ENCODE results near the gene LAPTM5.
A peak's percentile ranks its signal among the peaks of the same experiment; 100 is the strongest.

Gene LAPTM5

DNA sequence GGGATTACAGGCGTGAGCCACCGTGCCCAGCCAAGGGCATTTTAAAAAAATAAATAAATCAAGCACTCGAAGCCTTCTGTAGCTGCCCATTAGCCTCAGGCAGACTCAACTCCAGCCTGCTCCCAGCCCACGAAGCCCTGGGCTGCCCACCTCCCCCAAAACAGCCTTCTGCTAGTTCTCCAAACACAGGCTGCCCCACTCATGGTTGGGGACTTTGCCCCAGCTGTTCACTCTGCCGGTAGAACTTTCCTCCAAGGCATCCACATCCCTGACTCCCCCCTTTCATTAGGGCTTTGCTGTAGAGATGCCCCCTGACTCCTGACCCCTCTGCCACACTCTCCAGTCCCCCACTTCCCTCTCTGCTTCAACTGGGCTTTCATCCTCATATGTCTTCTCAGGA, 29.7 kb upstream of the LAPTM5 start:
- no peak for DNase-seq (ENCODE audit: low spot score)

- DNase-seq (ENCODE audit: low spot score): peak; percentile 79
Measured at GRCh38 chr1:30786264-30786991, 28.9 kb upstream of the LAPTM5 start.

GRCh38 chr1:30785714-30786113, 28.1 kb upstream of the LAPTM5 start:
- no peak for DNase-seq (ENCODE audit: low spot score)

DNA sequence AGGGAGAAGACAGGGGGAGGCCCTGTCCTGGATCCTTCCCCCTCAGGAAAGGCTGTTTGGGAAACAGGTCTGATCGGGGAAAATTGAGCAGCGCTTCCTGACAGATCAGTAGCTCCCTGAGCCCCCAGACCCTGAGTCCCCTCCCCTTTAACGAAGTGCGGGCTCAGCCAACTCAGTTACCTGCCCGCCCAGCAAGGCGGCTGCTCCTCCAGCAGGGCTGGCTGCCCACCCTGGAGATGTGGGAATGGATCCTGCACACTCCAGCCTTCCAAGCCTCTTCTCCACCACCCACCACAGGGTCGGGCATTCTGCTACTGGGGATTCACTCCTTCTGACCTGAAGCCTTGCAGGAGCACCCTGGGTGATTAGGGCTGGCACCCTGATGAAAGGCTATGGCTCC, 27.6 kb upstream of the LAPTM5 start:
- DNase-seq (ENCODE audit: low spot score): no peak

GRCh38 chr1:30783256-30783915, 25.8 kb upstream of the LAPTM5 start:
- no peak for DNase-seq (ENCODE audit: low spot score)

- peak; percentile 53 for DNase-seq (ENCODE audit: low spot score)
Measured at GRCh38 chr1:30782361-30783255, 25.0 kb upstream of the LAPTM5 start.

GRCh38 chr1:30781906-30782305, 24.3 kb upstream of the LAPTM5 start:
- DNase-seq (ENCODE audit: low spot score): no peak

GRCh38 chr1:30780409-30780808, 22.8 kb upstream of the LAPTM5 start:
- no peak for DNase-seq (ENCODE audit: low spot score)

DNA sequence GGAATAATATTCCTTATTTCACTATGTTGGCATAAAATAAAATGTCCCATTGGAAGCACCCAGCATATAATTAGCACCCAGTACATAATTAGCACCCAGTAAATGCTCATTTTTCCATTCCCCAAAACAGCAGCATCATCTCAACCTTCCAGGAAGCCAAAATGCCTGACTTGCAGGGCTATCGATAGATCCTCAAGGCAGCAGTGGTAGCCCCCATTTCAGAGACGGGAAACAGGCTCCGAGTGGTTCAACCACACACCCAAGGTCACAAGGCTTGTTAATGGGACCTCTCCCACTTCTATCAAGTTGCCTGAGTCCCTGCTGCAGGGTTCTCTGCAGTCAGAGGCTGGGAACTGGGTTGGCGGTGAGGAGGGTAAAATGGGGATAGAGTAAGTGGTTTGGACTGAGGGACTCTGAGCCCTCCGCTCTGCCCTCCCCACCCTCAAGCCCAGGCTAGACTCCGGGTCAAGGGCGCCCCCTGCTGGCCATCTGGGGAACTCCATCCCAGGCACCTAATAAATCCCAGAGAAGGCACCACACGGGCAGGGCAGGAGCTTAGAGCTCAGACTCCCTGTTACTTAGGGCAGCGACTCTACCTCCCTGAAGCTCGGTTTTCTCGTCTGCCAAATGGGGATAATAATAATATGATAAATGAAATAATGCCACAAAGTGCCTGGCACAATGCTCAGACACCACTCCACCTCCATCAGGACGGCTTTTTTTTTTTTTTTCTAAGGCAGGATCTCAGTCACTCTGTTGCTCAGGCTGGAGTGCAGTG, 21.9 kb upstream of the LAPTM5 start:
- peak; percentile 87 for DNase-seq (ENCODE audit: low spot score)

GRCh38 chr1:30778979-30779293, 21.4 kb upstream of the LAPTM5 start:
- no peak for DNase-seq (ENCODE audit: low spot score)

- peak; percentile 69 for DNase-seq (ENCODE audit: low spot score)
Measured at GRCh38 chr1:30778154-30778978, 20.8 kb upstream of the LAPTM5 start.

GRCh38 chr1:30777904-30778153, 20.3 kb upstream of the LAPTM5 start:
- DNase-seq (ENCODE audit: low spot score): no peak

- no peak for DNase-seq (ENCODE audit: low spot score)
Measured at GRCh38 chr1:30777060-30777903, 19.7 kb upstream of the LAPTM5 start.

- DNase-seq (ENCODE audit: low spot score): no peak
Measured at GRCh38 chr1:30776097-30777059, 18.8 kb upstream of the LAPTM5 start.

DNA sequence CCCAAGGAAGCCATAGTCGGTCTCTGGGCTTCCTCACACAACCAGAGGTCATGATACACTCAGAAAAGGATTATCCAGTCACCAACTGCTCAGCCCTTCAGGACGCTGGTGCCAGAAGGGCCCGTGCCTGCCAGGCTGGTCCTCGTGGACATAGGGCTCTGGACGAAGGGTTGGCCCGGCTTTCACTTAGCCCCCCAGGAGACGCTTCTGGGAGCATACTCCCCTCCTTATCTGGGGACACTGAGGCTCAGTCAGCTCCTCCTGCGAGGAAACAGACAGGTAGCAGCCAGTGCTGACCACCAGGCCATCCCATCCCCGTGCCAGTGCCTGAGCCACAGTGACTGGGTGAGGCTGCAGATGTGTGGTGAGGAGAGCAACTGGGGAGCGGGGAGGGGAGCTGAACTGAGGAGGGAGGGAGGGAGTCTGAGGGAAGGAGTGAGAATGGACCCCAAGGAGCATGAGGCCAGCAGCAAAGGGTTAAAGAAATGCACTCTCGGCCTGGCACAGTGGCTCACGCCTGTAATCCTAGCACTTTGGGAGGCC, 17.9 kb upstream of the LAPTM5 start:
- no peak for DNase-seq (ENCODE audit: low spot score)

- DNase-seq (ENCODE audit: low spot score): no peak
Measured at GRCh38 chr1:30774550-30775432, 17.2 kb upstream of the LAPTM5 start.

DNA sequence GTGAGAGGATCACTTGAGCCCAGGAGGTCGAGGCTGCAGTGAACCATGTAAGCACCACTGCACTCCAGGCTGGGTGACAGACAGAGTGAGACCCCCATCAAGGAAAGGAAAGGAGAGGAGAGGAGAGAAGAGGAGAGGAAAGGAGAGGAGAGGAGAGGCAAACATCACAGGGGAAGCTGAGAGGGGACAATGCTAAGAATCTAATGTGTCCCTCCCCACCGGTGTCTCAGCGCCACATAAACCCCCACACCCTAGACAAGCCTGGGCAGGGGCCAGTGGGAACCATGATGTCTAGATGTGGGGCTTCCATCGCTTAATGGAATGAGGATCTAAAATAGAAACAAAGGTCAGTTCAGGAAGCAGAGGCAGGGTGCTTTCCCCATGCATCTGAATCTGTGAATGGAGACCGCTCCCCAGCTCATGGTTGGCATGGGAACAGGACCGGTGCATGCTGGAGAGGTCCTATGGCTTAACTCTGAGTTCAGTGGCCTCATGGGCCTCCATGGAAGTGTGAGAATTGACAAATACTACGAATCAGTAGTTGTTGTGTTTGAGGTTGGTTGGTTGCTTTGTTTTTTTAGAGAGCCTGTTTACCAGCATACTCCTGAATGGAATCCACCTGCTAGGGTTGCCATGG, 16.3 kb upstream of the LAPTM5 start:
- no peak for DNase-seq (ENCODE audit: low spot score)

DNA sequence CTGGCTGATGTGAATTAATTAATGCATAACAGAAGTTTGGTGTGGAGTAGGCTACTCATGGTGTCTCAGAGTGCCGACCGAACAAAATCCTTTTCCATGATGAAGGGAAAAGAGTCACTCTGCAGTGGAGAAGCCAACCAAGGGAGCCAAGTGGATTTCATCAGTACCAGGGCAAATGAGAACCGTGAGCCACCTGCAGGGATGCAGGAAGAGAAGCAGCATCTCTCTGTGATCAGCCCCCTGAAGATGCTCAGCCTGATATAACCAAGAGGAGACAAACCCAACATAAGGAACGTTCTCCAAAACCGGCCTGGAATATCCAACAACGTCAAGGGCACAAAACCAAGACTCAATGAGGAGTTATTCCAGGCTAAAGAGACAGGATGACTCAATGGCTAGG, 13.4 kb upstream of the LAPTM5 start:
- no peak for DNase-seq (ENCODE audit: low spot score)

Measured in pons (tissue), 1 donor.